Stimulated activated CD4-positive, alpha-beta T cell treated with anti-CD3 and anti-CD28 coated beads, TNF-alpha, amount 100 ng/mL, for 4 hours (primary cell): Measurements from ENCODE around the gene SOCS4.

Source experiments
- DNase-seq, 3 experiments: peaks; one replicate each; pipeline ENCODE4 v3.0.0-alpha.2; 2020; ENCODE audit warnings: low read depth in 3 of 3

The SOCS4 gene

DNA sequence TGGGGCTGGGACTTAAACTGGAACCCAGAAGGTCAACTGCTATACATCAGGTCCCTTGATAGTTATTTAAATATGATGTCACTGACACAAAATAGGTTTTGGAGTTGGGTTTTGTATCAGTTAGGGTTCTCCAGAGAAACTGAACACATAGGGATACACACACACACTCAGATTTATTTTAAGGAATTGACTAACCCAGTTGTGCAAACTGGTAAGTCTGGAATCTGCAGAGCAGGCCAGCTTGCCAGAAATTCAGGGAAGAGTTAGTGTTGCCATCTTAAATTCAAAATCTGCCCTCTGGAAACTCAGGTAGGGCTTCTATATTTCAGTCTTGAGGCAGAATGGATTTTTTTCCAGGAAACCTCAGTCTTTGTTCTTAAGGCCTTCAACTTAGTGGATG lies 61.3 kb downstream of the SOCS4 start:
- DNase-seq, result no peak

DNA sequence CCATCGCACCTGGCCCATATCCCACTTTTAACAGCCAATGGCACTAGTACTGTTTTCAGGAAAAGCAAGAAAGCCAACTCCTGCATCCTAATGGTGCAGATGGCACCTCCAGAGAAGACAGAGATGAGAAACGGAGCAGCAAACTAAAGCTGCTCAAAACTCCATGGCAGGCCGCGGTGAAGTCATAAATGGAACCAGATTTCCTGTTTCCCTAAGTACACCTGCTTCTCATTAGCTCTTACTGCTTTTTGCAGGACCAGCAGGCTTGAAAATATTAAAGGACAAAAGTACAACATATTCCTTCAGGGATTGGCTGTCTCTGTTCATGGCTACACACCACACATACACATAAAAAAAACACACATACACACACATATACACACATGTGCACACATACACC lies 65.3 kb downstream of the SOCS4 start:
- no peak for DNase-seq

DNA sequence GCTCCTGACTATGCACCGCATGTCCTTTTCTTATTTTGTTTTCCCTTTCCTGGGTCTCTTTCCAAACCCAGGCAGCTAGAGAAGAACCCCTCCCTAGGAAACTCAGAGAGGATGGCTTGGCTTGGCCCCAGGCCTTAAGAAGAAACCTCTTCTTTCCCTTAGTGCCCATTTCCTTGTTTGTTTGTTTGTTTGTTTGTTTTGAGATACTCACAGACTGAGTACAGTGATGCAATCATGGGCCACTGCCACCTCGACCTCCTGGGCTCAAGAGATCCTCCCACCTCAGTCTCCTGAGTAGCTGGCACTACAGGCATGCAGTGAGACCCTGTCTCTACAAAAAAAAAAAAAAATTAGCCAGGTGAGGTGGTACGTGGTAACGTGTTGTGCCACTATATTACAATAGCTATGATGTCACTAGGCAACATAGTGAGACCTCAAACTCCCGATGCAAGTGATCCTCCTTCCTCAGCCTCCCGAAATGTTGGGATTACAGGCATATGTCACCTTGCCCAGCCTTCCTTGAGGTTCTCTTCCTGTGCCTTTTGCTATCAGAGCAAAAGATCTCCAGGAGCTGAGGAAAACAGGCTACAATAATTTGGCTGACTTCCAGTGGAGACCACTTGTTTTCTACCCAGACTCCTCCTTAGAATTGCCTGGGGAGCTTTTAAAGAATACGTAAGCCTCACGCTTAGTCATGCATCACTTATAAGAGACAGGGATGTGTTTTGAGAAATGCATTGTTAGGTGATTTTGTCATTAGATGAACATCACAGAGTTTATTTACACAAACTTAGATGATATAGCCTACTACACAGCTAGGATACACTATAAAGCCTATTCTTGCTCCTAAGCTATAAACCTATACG lies 67.5 kb downstream of the SOCS4 start:
- DNase-seq, result no peak

DNA sequence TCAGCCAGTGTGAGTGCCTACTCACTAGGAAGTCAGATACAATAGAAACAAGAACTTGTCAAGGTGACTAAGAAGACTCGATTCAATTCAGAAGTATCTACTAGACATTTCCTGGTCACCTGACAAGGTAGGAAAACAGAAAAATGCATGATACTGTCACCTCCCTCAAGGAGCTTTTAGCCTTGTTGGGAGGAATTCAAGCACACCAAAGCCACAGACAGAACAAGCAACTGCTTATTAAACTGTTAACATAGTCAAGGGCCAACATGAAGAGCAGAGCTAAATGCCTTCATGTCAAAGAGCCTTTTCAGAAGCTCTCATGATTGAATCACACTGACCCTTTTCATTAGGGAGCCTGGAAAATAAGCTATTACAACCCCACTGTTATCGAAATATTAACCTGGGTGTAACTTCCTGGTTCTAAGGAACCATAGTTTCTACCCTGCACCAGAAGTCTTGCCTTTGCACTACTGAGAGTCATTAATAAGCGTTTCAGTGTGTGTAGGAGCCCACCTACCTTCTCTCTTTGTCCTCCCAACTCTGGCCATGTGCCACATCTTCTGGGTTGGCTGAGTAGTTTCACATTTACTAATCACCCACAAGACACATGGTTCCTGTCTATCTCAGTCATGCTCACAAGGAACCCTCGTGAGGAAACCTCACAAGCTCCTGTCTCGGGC lies 71.0 kb downstream of the SOCS4 start:
- peak in 1 of 3 experiments; percentile 7 for DNase-seq

DNA sequence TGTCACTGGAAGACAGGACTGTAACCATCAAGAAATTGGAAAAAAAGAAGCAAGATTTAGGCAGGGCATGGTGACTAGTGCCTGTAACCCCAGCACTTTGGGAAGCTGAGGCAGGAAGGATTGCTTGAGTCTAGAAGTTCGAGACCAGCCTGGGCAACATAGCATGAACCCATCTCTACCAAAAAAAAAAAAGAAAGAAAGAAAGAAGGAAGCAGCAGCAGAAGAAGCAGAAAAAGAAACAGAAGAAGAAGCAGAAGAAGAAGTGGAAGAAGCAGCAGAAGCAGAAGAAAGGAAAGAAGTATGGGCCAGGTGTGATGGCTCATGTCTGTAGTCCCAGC lies 71.5 kb downstream of the SOCS4 start:
- DNase-seq, result no peak
